Mucosa of descending colon (tissue), 3 donors: ENCODE measurements around the gene DTX1. TPM values are rescaled to one million over a fixed set of nuclear protein-coding genes. Genes with fewer than 3 reads are reported as not detected.
A peak's percentile ranks its signal among the peaks of the same experiment; 100 is the strongest.

Experiments
- ATAC-seq: fragments of 200-7000 bp; cut with Tn5 transposase; one replicate; pipeline ENCODE4 v1.9.1; 2020; ENCODE audit warnings: mild to moderate bottlenecking, moderate library complexity
- DNase-seq, 3 donors: peaks; one replicate each; pipeline ENCODE4 v3.0.0-alpha.2; 2020
- H3K36me3 ChIP-seq: fragments of 200-600 bp; one replicate; pipeline ENCODE4 v1.8.0; 2021; ENCODE audit warnings: low read depth, mild to moderate bottlenecking
- H3K4me1 ChIP-seq: fragments of 200-600 bp; one replicate; pipeline ENCODE4 v1.8.0; 2021; ENCODE audit warnings: low read depth, mild to moderate bottlenecking
- H3K4me3 ChIP-seq: fragments of 200-600 bp; one replicate; pipeline ENCODE4 v1.8.0; 2021; ENCODE audit warnings: mild to moderate bottlenecking
- H3K9me3 ChIP-seq: fragments of 200-600 bp; one replicate; pipeline ENCODE4 v1.8.0; 2021; ENCODE audit warnings: mild to moderate bottlenecking
- intact Hi-C, 2 donors: fragments of 100-400 bp; cut with DNase I in 1 of 2; cut with micrococcal nuclease in 1 of 2; formaldehyde crosslinking; loops; one replicate each; pipeline versions ENCODE4 v1.11.0 to v1.11.1; 2022; cut with DNase I, micrococcal nuclease
- total RNA-seq, 3 donors: library from RNA; stranded (reverse); fragmentation: NEBNext Ultra II Directional in 2 of 3; extraction: Animal tissue kit (Norgen Biotek cat#: 25700) in 2 of 3; gene quantifications; one replicate each; pipeline versions ENCODE4 v1.2.1 to v1.2.4, GENCODE V29; 2021 to 2023
- TF ChIP-seq, protein P1 (sequence below): fragments of 200-600 bp; IDR thresholded peaks from one replicate; pipeline ENCODE4 v1.8.0; 2022; ENCODE audit warnings: antibody characterized with exemption, mild to moderate bottlenecking
- donor health status: DM: no; HTN: no; CAD: no; lungs with moderate emphysema.
- donor health status: DM: no; HTN: no; CAD: no.
- donor health status: DM: no; HTN: yes; CAD: no.

DTX1 gene
- total RNA-seq, 3 donors from 2014 or later, result 0.67 to 5.9 (median 1.6) TPM

DNA sequence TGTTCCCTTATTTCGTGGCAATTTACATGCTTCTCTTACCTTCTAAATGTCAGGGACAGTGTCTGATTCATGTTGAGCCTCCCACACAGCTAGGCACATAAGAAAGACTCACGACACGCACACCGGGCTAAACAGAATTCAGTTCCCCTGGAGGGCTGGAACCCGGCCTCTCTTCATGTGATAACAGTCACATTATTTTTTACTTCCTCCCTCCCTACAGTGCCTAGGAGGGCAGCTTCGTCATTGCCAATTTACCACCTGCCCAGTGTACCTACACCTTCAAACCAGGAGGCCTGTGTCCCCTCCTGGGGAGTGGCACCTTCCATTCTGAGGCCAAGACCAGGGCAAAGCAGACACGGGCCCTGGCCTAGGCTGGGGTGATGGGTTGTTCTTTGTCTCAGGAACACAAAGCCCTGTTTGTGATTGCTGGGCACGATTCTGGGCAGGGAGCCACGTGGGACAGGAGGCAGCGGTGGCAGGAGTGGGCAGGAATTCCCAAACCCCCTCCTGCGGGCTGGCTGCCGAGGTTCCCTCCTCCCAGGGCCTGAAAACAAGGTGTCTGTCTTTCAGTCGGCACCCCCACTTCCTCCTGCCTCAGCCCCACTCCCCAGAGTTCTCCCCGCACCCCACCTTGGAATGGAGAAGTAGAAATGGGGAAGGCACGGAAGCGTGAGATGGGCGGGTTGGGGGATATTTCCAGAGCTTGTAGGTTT lies 85.8 kb downstream of the DTX1 start:
- Histone ChIP-seq H3K9me3 (peaks cover 6% of the 10 kb centered on the region), H3K4me3 (no peak overlapping the region), H3K36me3 (no peaks in the 10 kb centered on the region), H3K4me1 (peaks cover 4% of the 10 kb centered on the region)
- ATAC-seq (peak; percentile 86), DNase-seq (peak; percentile 69 to 79 (median 77))
- TF ChIP-seq, protein P1, sequence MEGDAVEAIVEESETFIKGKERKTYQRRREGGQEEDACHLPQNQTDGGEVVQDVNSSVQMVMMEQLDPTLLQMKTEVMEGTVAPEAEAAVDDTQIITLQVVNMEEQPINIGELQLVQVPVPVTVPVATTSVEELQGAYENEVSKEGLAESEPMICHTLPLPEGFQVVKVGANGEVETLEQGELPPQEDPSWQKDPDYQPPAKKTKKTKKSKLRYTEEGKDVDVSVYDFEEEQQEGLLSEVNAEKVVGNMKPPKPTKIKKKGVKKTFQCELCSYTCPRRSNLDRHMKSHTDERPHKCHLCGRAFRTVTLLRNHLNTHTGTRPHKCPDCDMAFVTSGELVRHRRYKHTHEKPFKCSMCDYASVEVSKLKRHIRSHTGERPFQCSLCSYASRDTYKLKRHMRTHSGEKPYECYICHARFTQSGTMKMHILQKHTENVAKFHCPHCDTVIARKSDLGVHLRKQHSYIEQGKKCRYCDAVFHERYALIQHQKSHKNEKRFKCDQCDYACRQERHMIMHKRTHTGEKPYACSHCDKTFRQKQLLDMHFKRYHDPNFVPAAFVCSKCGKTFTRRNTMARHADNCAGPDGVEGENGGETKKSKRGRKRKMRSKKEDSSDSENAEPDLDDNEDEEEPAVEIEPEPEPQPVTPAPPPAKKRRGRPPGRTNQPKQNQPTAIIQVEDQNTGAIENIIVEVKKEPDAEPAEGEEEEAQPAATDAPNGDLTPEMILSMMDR, result no peak
- intact Hi-C loops, result no loop called here

DNA sequence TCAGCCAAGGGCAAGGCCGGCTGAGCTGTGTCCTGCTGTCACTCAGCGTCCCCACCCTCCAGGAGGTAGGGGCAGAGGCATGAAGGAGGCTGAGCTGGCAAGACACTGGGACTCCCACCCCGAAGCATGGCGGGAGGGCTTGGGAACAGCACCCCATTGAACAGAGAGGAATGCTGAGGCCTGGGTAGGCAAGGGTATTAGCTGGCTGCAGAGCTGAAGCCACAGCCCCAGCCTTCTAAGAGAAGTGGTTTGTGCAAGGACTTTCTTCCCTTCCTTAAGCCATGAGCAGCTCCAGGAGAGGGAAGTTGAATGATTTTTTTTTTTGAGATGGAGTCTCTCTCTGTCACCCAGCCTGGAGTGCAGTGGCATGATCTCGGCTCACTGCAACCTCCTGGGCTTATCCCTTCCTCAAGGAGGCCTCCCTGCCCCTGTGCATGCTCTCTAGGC lies 86.4 kb downstream of the DTX1 start:
- TF ChIP-seq, protein P1, result no peak
- no peak for DNase-seq
- no peaks in the 10 kb centered on the region for H3K36me3 ChIP-seq
- no peak overlapping the region for H3K4me3 ChIP-seq
- peak; percentile 27 for ATAC-seq
- H3K4me1 ChIP-seq, result peaks cover 4% of the 10 kb centered on the region
- intact Hi-C loops, result no loop called here
- peaks cover 10% of the 10 kb centered on the region for H3K9me3 ChIP-seq

DNA sequence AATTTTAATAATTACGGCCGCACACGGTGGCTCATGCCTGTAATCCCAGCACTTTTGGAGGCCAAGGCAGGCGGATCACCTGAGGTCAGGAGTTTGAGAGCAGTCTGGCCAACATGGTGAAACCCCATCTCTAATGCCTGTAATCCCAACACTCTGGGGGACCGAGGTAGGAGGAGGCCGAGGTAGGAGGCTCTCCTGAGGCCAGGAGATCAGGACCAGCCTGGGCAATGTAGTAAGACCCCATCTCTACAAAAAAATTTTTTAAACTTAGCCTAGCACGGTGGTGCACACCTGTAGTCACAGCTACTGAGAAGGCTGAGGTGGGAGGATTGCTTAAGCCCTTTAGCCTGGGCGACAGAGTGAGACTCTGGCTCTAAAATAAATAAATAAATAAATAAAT lies 87.4 kb downstream of the DTX1 start:
- no peaks in the 10 kb centered on the region for H3K36me3 ChIP-seq
- DNase-seq, result no peak
- TF ChIP-seq, protein P1, result no peak
- H3K9me3 ChIP-seq, result peaks cover 10% of the 10 kb centered on the region
- peaks cover 4% of the 10 kb centered on the region for H3K4me1 ChIP-seq
- no peak overlapping the region for H3K4me3 ChIP-seq
- intact Hi-C loops, result no loop called here
- ATAC-seq, result no peak

DNA sequence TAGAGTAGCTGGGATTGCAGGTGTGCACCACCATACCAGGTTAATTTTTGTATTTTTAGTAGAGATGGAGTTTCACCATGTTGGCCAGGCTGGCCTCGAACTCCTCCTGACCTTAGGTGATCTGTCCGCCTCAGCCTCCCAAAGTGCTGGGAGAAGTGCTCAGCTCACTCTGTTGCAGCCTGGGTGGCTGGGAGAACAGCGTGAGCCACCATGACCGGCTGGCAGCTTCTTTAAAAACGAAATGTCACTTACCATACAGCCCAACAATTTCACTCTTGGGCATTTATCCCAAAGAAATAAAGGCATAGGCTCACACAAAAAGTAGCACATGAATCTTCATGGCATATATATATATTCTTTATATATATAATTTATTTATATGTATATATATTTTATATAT lies 88.3 kb downstream of the DTX1 start:
- Histone ChIP-seq H3K4me1 (peaks cover 4% of the 10 kb centered on the region), H3K4me3 (no peak overlapping the region), H3K36me3 (no peaks in the 10 kb centered on the region), H3K9me3 (peaks cover 10% of the 10 kb centered on the region)
- TF ChIP-seq, protein P1, result no peak
- no peak for DNase-seq
- intact Hi-C loops, result no loop called here
- no peak for ATAC-seq

DNA sequence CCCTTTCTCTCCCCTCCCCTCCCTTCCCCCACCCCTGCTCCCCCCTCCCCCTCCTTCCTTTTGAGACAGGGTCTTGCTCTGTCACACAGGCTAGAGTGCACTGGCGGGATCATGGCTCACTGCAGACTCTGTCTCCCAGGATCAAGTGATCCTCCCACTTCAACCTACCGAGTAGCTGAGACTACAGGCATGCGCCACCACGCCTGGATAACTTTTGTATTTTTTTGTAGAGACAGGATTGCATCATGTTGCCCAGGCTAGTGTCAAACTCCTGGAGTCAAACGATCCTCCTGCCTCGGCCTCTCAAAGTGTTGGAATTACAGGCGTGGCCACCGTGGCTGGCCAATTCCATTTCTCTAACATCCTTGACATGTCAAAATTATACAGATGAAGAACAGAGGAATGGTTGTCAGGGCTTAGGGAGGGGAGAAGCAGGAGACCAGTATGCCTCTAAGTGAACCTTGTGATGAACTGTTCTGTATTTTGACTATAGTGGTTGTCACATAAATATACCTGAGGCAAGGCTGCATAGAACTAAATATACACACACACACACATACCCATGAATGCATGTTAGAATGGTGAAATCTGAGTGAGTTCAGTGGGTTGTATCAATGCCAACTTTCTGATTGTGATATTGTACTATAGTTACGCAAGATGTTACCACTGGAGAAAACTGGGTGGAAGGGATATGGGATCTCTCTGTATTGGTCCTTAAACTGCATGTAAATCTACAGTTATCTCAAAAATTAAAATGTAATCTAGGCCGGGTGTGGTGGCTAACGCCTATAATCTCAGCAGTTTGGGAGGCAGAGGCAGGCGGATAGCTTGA lies 89.4 kb downstream of the DTX1 start:
- TF ChIP-seq, protein P1, result no peak
- peaks cover 10% of the 10 kb centered on the region for H3K9me3 ChIP-seq
- no peak for DNase-seq
- H3K4me1 ChIP-seq, result peaks cover 4% of the 10 kb centered on the region
- no peaks in the 10 kb centered on the region for H3K36me3 ChIP-seq
- no peak overlapping the region for H3K4me3 ChIP-seq
- intact Hi-C loops, result no loop called here
- ATAC-seq, result no peak
